GM12864 (cell line): ENCODE data around the gene FBXL12.

Experiments used
- DNase-seq: peaks from one replicate; pipeline ENCODE4 v3.0.0-alpha.2; 2011; ENCODE audit warnings: low read depth
- H3K4me3 ChIP-seq: 2 replicates; pipeline ENCODE4 v1.5.1; 2011; ENCODE audit warnings: mild to moderate bottlenecking, low read depth, low read length, control low read depth
- TF ChIP-seq, protein P1 (sequence below): IDR thresholded peaks from 2 replicates; pipeline ENCODE4 v1.5.1; 2011; ENCODE audit warnings: low read depth, mild to moderate bottlenecking, moderate library complexity, low read length, control low read depth, inconsistent platforms; ENCODE audit errors: missing control alignments

FBXL12 gene

DNA sequence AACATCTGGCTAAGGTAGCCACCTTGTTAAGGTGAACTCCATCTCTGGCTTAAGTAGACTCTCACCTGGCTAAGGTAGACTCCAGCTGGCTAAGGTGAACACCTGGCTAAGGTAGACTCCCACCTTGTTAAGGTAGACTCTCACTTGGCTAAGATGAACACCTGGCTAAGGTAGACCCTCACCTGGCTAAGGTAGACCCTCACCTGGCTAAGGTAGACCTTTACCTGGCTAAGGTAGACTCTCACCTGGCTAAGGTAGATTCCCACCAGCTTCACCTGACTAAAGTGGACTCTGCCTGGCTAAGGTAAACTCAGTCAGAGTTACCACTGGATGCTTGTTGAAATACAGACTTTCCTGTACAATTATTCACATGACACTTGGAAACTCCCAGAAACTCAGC is 39.9 kb upstream of the FBXL12 start:
- TF ChIP-seq, protein P1, sequence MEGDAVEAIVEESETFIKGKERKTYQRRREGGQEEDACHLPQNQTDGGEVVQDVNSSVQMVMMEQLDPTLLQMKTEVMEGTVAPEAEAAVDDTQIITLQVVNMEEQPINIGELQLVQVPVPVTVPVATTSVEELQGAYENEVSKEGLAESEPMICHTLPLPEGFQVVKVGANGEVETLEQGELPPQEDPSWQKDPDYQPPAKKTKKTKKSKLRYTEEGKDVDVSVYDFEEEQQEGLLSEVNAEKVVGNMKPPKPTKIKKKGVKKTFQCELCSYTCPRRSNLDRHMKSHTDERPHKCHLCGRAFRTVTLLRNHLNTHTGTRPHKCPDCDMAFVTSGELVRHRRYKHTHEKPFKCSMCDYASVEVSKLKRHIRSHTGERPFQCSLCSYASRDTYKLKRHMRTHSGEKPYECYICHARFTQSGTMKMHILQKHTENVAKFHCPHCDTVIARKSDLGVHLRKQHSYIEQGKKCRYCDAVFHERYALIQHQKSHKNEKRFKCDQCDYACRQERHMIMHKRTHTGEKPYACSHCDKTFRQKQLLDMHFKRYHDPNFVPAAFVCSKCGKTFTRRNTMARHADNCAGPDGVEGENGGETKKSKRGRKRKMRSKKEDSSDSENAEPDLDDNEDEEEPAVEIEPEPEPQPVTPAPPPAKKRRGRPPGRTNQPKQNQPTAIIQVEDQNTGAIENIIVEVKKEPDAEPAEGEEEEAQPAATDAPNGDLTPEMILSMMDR, result no peak
- H3K4me3 ChIP-seq, result no peak overlapping the region
- no peak for DNase-seq

DNA sequence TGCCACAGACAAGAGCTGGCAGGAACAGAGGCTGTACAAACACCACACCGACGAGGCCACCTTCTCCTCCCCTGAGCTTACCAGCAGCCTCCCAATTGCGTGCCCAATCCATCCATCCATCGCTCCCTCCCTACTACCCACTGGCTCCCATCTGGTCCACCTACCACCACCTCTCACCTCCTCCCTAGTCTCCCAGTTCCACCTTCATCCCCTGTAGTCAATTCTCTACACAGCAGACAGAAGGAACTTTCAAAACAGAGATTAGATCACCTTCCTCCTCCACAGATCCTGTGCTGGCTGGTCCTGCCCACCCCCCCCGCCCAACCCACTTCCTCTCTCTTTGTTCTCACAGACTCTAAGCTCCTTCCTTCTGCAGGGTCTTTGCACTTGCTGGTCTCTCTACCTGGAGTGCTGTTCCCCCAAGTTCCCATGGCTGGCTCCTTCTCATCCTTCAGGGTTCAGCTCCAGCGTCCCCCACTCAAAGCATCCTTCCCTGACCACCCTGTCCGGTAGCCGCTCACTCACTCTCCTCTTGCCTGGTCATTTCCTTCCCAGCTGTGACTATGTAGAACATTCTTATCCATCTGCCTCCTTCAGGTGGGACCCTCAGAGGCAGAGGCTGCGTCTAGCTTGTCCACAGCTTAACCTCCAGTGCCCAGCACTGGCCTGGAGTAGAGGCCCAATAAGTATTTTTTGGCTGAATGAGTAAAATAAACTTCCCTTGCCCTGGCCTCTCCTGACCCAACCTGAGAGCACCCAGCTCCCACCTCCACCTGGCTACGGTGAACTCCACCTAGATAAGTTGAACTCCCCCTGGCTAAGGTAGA is 39.3 kb upstream of the FBXL12 start:
- no peak overlapping the region for H3K4me3 ChIP-seq
- no peak for DNase-seq
- TF ChIP-seq, protein P1, result no peak

DNA sequence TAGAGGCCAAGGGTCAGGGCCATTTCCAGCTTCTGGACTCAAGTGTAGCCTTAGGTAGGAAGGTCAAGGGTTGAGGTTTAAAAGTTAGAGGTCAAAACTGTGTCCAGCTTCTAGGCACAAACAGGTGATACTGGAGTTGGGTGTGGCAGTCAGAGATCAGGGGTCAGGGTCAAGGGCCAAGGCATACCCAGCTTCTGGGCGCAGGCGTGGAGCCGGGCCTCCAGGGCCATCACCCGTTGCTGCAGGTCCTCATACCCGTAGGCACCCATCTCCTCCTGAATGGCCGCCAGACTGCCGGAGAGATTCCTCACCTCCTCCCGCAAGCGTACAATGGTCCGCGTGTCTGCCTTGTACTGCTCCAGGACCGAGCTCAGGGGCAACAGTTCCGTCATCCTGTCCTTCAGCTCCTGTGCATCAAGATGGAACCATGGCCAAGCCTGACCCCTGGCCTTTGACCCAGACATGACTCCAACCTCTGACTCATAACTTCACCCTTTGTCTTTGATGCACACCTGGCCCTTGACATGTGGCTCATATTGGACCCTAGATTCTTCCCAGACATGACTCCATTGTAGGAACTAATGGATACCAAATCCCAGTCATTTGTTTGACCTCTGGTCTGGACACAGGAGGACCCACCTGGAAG is 38.3 kb upstream of the FBXL12 start:
- TF ChIP-seq, protein P1, result no peak
- no peak overlapping the region for H3K4me3 ChIP-seq
- no peak for DNase-seq

DNA sequence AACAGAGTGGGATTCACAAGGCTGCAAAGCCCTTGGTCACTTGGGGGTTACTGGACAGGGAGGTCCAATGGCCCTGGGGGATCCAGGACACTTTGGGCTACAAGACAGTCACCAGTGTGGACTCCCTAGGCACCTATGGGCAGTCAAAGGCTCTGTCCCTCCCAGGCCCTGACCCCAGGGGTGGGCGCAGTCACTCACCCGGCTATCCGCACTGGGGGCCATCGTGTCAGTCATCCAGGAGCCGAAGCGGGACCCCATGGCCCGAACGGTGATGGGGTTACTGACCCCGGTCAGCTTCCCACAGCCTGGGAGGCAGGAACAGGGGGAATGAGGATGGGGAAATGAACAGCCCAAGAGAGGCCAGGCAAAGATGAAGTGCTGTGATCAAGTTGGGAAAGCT is 37.7 kb upstream of the FBXL12 start:
- no peak overlapping the region for H3K4me3 ChIP-seq
- TF ChIP-seq, protein P1, result no peak
- DNase-seq, result no peak

DNA sequence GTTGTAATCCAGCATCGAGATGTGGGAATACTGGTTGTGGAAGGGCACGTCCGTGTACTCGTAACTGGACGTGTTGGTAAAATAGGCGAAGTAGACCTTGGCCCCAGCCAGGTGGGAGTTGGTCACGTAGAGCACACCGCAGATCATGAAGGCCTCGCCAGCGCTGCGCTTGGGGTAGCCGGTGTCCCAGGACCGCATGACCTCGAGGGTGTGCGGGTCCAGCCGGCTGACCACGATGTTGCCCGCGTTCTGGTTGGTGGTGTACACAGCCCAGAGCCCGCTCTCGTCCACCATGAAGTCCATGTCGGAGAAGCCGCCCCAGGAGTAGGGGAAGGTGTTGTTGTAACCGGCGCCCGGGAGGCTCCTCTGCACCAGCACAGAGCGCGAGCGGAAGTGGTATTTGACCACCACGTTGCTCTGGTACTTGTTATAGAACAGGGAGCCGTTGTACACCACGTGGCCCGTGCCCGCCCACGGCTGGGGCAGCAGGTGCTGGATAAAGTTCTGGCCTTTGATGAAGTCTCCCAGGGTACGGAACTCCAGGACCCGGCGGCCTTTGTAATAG is 35.5 kb upstream of the FBXL12 start:
- TF ChIP-seq, protein P1, result no peak
- DNase-seq, result no peak
- no peak overlapping the region for H3K4me3 ChIP-seq

DNA sequence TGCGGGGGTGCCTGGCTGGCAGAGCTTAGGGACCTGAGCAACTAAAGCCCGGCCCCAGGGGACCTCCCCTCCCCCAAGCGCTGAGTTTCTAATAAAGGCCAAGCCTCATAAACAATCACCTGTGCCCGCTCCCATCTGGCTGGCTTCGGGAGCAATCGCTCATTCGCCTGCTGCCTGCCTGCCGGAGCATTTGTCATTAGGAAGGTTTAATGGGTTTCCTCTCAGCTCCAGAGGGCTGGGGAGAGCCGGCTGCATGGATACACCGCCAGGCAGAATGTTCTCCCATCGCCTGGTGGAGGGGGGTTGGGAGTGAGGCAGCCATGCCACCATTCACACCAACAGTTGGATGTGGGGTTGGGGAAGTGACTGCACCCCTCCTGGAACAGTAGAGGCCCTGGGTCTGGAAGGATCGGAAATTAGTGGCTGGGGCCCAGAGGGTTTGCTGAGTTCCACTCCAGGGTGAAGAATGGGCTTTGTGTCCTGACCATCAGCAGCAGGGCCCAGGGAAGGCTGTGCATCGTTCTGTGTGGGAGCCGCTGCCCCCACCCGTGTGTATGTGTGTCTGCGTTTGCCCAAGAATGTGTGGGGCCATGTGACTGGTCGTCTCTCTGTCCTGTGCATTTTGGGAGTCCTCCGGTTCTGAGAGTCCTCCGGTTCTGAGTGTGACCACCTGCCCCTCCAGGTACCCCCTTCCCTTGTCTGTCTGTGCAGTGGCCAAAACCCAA is 31.5 kb upstream of the FBXL12 start:
- TF ChIP-seq, protein P1, result no peak
- no peak for DNase-seq
- H3K4me3 ChIP-seq, result no peak overlapping the region
